PC-3 (cell line): ENCODE measurements around the gene ZNF692.

Experiments
- CTCF ChIP-seq: fragments of 300-600 bp; sonication (generic); conservative IDR thresholded peaks from 2 replicates; pipeline ENCODE4 v1.5.1; 2017; ENCODE audit warnings: antibody characterized with exemption, low read depth, mild to moderate bottlenecking, low read length
- EZH2 ChIP-seq: fragments of 300-600 bp; sonication (generic); IDR thresholded peaks from one replicate; pipeline ENCODE4 v1.6.1; 2017; ENCODE audit warnings: antibody characterized with exemption, mild to moderate bottlenecking, low read length; ENCODE audit not compliant: unreplicated experiment
- EZH2phosphoT487 ChIP-seq: fragments of 300-600 bp; sonication (generic); IDR thresholded peaks from 2 replicates; pipeline ENCODE4 v1.6.1; 2018; ENCODE audit warnings: mild to moderate bottlenecking, antibody characterized with exemption, low read length, borderline replicate concordance

GRCh38 chr1:248862998-248863881 lies 4.4 kb upstream of the ZNF692 start:
- no peak for TF ChIP-seq CTCF
- no peak for TF ChIP-seq EZH2phosphoT487
- TF ChIP-seq EZH2 = no peak
